Measurements from ENCODE around the gene SAMD14.

Gene SAMD14

GRCh38 chr17:50133028-50133768 is 3.2 kb upstream of the SAMD14 start:
- DNase-seq (ENCODE audit: low spot score): no peak

GRCh38 chr17:50132104-50132794 is 2.3 kb upstream of the SAMD14 start:
- no peak for DNase-seq (ENCODE audit: low spot score)

- DNase-seq (ENCODE audit: low spot score): no peak
Measured at GRCh38 chr17:50130559-50131305, 772 bp upstream of the SAMD14 start.

GRCh38 chr17:50129353-50129727 is 620 bp downstream of the SAMD14 start:
- no peak for DNase-seq (ENCODE audit: low spot score)

GRCh38 chr17:50128441-50129352 is 1.3 kb downstream of the SAMD14 start:
- DNase-seq (ENCODE audit: low spot score): no peak

- DNase-seq (ENCODE audit: low spot score): no peak
Measured at GRCh38 chr17:50127697-50128361, 2.1 kb downstream of the SAMD14 start.

GRCh38 chr17:50125420-50125997 is 4.5 kb downstream of the SAMD14 start:
- peak; percentile 72 for DNase-seq (ENCODE audit: low spot score)

GRCh38 chr17:50123649-50124349 is 6.2 kb downstream of the SAMD14 start:
- no peak for DNase-seq (ENCODE audit: low spot score)

GRCh38 chr17:50122945-50123344 is 7.0 kb downstream of the SAMD14 start:
- no peak for DNase-seq (ENCODE audit: low spot score)

GRCh38 chr17:50120475-50121253 is 9.3 kb downstream of the SAMD14 start:
- no peak for DNase-seq (ENCODE audit: low spot score)

- no peak for DNase-seq (ENCODE audit: low spot score)
Measured at GRCh38 chr17:50118828-50119218, 11.1 kb downstream of the SAMD14 start.

GRCh38 chr17:50118076-50118827 is 11.7 kb downstream of the SAMD14 start:
- DNase-seq (ENCODE audit: low spot score): no peak

GRCh38 chr17:50117202-50118051 is 12.5 kb downstream of the SAMD14 start:
- DNase-seq (ENCODE audit: low spot score): no peak

GRCh38 chr17:50115756-50116155 is 14.2 kb downstream of the SAMD14 start:
- no peak for DNase-seq (ENCODE audit: low spot score)

GRCh38 chr17:50114849-50115357 is 15.1 kb downstream of the SAMD14 start:
- DNase-seq (ENCODE audit: low spot score): peak; percentile 77

GRCh38 chr17:50114401-50114800 is 15.6 kb downstream of the SAMD14 start:
- no peak for DNase-seq (ENCODE audit: low spot score)

GRCh38 chr17:50113624-50114320 is 16.2 kb downstream of the SAMD14 start:
- DNase-seq (ENCODE audit: low spot score): no peak

Data from Ammon's horn (tissue), 1 donor.